GM13977 (cell line): ENCODE results near the gene EPB41L1.

ENCODE experiments used
- DNase-seq: peaks from one replicate; pipeline ENCODE4 v3.0.0; 2012; ENCODE audit warnings: low spot score
- in situ Hi-C: fragments of 300-500 bp; cut with MboI; formaldehyde crosslinking; loops from one replicate; pipeline ENCODE4 v1.12.0; 2022; ENCODE audit warnings: low sequenced_read_pairs, low pct_unique_long_range_greater_than_20kb, mixed read lengths, inconsistent platforms; ENCODE audit not compliant: unreplicated experiment
- TF ChIP-seq, protein P1 (sequence below): IDR thresholded peaks from 2 replicates; pipeline ENCODE4 v1.5.1; 2012; ENCODE audit warnings: mild to moderate bottlenecking, control low read depth; ENCODE audit not compliant: insufficient read depth; ENCODE audit errors: extremely low read depth, missing control alignments

EPB41L1 gene

GRCh38 chr20:36157610-36158009 is 3.1 kb downstream of the EPB41L1 start:
- TF ChIP-seq, protein P1, sequence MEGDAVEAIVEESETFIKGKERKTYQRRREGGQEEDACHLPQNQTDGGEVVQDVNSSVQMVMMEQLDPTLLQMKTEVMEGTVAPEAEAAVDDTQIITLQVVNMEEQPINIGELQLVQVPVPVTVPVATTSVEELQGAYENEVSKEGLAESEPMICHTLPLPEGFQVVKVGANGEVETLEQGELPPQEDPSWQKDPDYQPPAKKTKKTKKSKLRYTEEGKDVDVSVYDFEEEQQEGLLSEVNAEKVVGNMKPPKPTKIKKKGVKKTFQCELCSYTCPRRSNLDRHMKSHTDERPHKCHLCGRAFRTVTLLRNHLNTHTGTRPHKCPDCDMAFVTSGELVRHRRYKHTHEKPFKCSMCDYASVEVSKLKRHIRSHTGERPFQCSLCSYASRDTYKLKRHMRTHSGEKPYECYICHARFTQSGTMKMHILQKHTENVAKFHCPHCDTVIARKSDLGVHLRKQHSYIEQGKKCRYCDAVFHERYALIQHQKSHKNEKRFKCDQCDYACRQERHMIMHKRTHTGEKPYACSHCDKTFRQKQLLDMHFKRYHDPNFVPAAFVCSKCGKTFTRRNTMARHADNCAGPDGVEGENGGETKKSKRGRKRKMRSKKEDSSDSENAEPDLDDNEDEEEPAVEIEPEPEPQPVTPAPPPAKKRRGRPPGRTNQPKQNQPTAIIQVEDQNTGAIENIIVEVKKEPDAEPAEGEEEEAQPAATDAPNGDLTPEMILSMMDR: no peak
- DNase-seq: no peak
- in situ Hi-C loops: no loop called here

GRCh38 chr20:36158160-36158741 is 3.7 kb downstream of the EPB41L1 start:
- DNase-seq: no peak
- in situ Hi-C loops: no loop called here
- TF ChIP-seq, protein P1: no peak

GRCh38 chr20:36159833-36160232 is 5.3 kb downstream of the EPB41L1 start:
- no peak for DNase-seq
- in situ Hi-C loops: no loop called here
- TF ChIP-seq, protein P1: no peak

GRCh38 chr20:36162272-36162966 is 7.9 kb downstream of the EPB41L1 start:
- no peak for DNase-seq
- in situ Hi-C loops: no loop called here
- TF ChIP-seq, protein P1: no peak

GRCh38 chr20:36167902-36168503 is 13.5 kb downstream of the EPB41L1 start:
- TF ChIP-seq, protein P1: no peak
- DNase-seq: no peak
- in situ Hi-C loops: no loop called here

GRCh38 chr20:36170542-36171215 is 16.1 kb downstream of the EPB41L1 start:
- TF ChIP-seq, protein P1: no peak
- in situ Hi-C loops: no loop called here
- no peak for DNase-seq
